Measurements from ENCODE around the gene ZNF790.

DNA sequence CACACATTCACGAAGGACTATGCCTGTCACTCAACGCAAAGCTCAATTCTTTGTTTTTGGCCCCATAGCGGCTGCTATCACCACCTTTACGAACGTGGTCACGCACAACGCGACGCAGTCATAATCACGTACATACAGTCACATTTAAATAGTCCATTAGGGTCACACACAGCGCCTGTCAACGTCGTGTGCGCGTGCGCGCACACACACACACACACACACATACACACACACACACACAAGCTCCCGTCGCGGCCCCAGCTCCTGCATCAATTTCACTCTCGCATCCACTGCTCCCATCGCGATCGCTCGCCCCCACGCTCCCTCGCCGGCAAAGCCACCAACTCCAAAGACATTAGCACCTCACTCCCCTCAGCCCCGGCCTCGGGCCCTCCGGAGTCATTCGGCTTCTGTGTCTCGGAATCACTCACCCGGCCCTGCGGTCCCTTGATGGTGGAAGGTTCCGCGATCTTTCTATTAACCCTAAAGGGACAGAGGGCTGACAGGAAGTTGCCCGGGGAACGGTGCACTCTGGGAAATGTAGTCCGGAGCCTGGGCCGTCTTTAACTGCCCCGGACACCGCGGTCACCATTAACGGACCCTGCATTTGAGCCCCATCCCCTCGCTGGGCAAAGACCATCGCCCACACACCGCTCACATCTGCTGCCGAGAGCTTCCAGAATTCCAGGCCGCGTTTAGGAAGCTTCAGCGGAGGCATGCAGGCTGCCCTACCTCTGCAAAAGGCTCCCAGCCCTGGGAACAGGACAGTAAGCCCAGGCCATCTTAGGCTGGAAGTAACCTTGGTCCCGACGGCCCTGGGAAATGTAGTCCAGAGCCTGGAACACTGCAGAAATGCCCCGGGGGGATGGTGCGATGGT is at the start of gene ZNF790:
- TF ChIP-seq CTCF (conservative IDR thresholded peaks at IDR 0.05; ENCODE audit: low read depth, low read length) (no peak), SMC3 (IDR thresholded peaks at IDR 0.05; ENCODE audit: low read depth, low read length) (no peak), POLR2A (IDR thresholded peaks at IDR 0.05; ENCODE audit: low read depth, low read length) (peak; percentile 48; the same call in 1 of the 2 replicates), RFX5 (IDR thresholded peaks at IDR 0.05; ENCODE audit: low read depth, low read length) (no peak), RAD21 (IDR thresholded peaks at IDR 0.05; ENCODE audit: low read length) (no peak), ELK1 (IDR thresholded peaks at IDR 0.05; ENCODE audit: borderline replicate concordance, low read depth, low read length) (no peak), MAFK (IDR thresholded peaks at IDR 0.05; ENCODE audit: low read depth, low read length) (no peak), FOS (IDR thresholded peaks at IDR 0.05; ENCODE audit: low read depth, low read length) (no peak), CHD1 (IDR thresholded peaks at IDR 0.05; ENCODE audit: low read depth, low read length) (no peak)
